ENCODE results near the gene FTO. TPM values are rescaled to one million over a fixed set of nuclear protein-coding genes. Genes with fewer than 3 reads are reported as not detected.

Gene FTO
- total RNA-seq, 2 donors from 2014 or later: 44.0 to 51.5 TPM

DNA sequence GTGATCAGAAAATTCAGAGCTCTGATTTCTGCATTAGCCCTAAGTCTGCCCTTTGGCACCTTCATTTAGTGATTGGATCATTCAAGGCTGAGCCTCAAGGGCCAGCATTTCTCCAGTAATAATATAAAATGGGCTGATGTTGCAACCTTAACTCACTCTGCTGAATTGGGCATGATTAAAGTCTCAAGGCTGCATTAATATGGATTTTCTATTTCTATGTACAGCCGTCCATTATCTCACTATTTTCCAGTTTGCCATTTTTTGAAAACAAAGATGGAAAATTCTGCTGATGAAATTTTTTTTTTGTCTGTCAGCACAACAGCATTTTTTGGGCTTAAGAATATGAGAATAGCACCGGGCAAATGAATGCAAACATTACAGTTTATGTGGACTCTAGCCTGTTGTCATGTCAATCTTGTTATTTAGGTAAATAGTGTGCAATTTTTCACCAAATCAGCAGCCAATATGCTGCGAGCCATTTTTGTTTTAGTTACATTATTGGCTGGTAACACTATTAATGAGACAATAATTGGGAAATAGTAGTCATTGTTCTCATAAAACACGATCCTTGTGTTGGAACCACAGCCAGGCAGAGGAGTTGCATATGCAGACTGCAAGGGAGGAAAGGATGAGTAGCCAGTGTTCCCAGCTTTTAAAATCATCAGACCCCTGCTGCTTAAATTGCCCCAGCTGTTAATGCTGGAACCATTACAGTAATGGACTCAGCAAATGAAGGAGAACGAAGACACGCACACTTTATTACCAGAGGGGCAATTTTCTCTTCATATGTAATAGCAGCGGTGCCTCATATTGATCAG lies 10.5 kb downstream of the FTO start:
- ATAC-seq (replicated peaks in 1 of 2) (no peak), DNase-seq (no peak)
- H3K36me3 Mint-ChIP-seq (ENCODE audit: insufficient read depth in 2 of 2): peaks cover 0 to 1% of the 10 kb centered on the region in 2 donors
- no peaks in the 10 kb centered on the region for H3K27me3 Mint-ChIP-seq (ENCODE audit: low read depth)
- H3K4me1 Mint-ChIP-seq (ENCODE audit: low read depth): peaks cover 14% of the 10 kb centered on the region
- no peak overlapping the region for H3K4me3 Mint-ChIP-seq
- H3K27ac Mint-ChIP-seq: no peak overlapping the region
- no peaks in the 10 kb centered on the region for H3K9me3 Mint-ChIP-seq

DNA sequence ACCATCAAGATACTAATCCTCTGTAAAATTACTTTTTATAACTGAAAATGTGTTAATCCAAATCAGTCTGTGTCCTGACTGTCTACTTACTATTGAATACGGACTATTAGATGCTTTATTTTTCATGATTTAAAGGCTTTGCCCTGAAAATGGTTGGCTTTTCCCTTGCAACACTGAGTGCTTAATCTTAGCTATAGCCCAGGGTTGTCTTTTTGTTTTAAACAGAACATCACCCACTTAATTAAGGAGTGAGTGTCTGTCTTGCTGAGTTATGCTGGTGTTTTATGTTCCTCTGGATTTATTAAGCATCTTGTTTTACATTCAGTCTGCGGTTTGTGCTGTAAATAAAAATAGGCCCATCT lies 11.0 kb downstream of the FTO start:
- no peaks in the 10 kb centered on the region for H3K9me3 Mint-ChIP-seq
- DNase-seq: no peak
- no peaks in the 10 kb centered on the region for H3K27me3 Mint-ChIP-seq (ENCODE audit: low read depth)
- no peak for ATAC-seq (replicated peaks in 1 of 2)
- H3K27ac Mint-ChIP-seq: no peak overlapping the region
- H3K4me3 Mint-ChIP-seq: no peak overlapping the region
- peaks cover 0 to 1% of the 10 kb centered on the region in 2 donors for H3K36me3 Mint-ChIP-seq (ENCODE audit: insufficient read depth in 2 of 2)
- peaks cover 14% of the 10 kb centered on the region for H3K4me1 Mint-ChIP-seq (ENCODE audit: low read depth)

DNA sequence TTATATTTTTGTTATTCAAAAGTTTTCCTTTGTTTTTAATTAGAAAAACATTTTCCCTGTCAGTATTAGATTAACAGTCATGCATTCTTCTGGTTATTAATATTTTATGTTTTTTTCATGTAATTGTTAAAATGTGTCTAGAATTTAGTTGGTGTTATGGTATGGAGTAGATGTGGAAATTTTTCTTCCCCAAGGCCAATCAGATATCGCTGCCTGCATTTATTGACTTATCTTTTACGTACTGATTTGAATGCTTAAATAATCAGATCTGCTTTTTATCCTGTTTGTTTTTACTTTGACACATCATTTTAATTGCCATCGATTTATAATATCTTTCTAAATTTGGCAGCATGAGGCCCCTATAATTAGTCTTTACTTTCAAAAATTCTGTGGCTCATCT lies 13.6 kb downstream of the FTO start:
- no peak overlapping the region for H3K27ac Mint-ChIP-seq

DNA sequence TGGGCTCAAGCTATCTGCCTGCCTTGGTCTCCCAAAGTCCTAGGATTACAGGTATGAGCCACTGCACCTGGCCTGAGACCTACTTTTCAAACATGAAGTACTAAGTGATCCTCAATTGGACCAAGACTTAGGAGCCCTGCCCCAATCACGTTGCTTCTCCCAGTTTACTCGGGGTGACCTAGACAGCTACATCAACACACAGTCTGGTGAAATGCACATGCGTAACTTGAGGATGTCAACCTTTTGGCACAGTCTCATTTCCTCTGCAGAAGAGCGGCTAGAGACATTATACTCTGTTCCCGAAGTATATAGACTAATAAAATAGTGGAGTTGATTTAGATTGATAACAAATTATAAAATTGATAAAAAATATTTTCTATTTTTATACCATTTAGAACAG lies 17.1 kb downstream of the FTO start:
- H3K4me3 Mint-ChIP-seq: no peak overlapping the region
- DNase-seq: no peak
- H3K27me3 Mint-ChIP-seq (ENCODE audit: low read depth): no peaks in the 10 kb centered on the region
- H3K9me3 Mint-ChIP-seq: no peaks in the 10 kb centered on the region
- peaks cover 0 to 4% of the 10 kb centered on the region in 2 donors for H3K36me3 Mint-ChIP-seq (ENCODE audit: insufficient read depth in 2 of 2)
- peaks cover 24% of the 10 kb centered on the region for H3K4me1 Mint-ChIP-seq (ENCODE audit: low read depth)
- H3K27ac Mint-ChIP-seq: no peak overlapping the region
- no peak for ATAC-seq (replicated peaks in 1 of 2)

More for the DNA sequence above, 13.6 kb downstream of the FTO start:
- DNase-seq: no peak
- peaks cover 0 to 4% of the 10 kb centered on the region in 2 donors for H3K36me3 Mint-ChIP-seq (ENCODE audit: insufficient read depth in 2 of 2)
- no peaks in the 10 kb centered on the region for H3K27me3 Mint-ChIP-seq (ENCODE audit: low read depth)
- H3K4me3 Mint-ChIP-seq: no peak overlapping the region
- H3K9me3 Mint-ChIP-seq: no peaks in the 10 kb centered on the region
- no peak for ATAC-seq (replicated peaks in 1 of 2)
- peaks cover 21% of the 10 kb centered on the region for H3K4me1 Mint-ChIP-seq (ENCODE audit: low read depth)

DNA sequence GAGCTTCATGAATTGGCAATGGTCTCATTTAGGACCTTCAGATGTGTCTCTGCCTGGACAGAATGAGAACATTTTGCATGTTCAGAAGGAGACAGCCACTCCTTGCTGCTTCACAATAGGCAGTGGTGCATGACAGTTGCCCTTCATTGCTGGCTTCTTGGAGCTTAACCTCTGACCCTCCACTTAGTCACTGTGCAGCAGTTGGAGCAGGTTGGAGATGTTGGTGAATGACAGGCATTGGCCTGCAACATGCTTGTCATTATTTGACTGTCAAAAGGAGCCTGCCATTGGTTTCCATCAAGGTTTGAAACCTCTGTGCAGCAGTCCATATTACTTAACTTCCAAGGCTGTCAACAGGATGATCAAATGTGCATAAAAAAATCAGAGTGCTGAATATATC lies 22.7 kb downstream of the FTO start:
- Mint-ChIP-seq H3K9me3 (peaks cover 0 to 2% of the 10 kb centered on the region in 2 donors), H3K36me3 (ENCODE audit: insufficient read depth in 2 of 2) (peaks cover 0 to 2% of the 10 kb centered on the region in 2 donors), H3K4me1 (ENCODE audit: low read depth) (peaks cover 25% of the 10 kb centered on the region), H3K4me3 (no peak overlapping the region), H3K27ac (no peak overlapping the region), H3K27me3 (ENCODE audit: low read depth) (no peaks in the 10 kb centered on the region)
- ATAC-seq (replicated peaks in 1 of 2): no peak
- DNase-seq: no peak

- ATAC-seq (replicated peaks in 1 of 2) (no peak), DNase-seq (no peak)
- H3K4me1 Mint-ChIP-seq (ENCODE audit: low read depth): peaks cover 31% of the 10 kb centered on the region
- H3K27ac Mint-ChIP-seq: no peak overlapping the region
- no peak overlapping the region for H3K4me3 Mint-ChIP-seq
- peaks cover 0 to 2% of the 10 kb centered on the region in 2 donors for H3K36me3 Mint-ChIP-seq (ENCODE audit: insufficient read depth in 2 of 2)
- H3K9me3 Mint-ChIP-seq: peaks cover 0 to 2% of the 10 kb centered on the region in 2 donors
- H3K27me3 Mint-ChIP-seq (ENCODE audit: low read depth): no peaks in the 10 kb centered on the region
Observed at GRCh38 chr16:53730693-53731092, 26.7 kb downstream of the FTO start.

DNA sequence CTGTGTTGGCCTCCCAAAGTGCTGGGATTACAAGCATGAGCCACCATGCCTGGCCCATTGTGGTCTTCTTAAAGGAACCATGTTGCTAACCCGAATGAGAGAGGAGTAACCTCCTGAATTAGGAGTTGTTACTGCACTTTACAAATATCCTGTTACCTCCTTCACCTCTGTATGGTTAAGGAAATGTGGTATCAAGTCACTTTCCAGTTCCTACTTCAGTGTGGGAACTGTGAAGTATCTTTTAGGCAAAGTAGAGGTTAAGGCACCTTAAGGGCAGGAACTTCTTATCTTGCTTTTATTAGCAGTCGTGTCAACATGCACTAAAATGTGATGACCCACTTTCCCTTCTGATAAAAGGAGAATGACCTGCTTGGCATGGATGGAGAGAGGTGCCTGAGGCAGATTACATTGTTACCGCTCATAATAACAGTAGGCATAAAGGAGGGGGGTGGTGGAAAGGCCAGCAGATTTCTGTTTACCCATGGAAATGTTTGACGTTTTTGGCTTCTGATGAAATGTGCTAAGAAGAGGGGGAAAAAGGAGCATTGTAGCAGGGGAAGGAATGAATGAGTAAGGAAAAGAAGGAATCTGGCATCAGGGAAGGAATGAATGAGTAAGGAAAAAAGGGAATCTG lies 28.5 kb downstream of the FTO start:
- H3K27ac Mint-ChIP-seq: no peak overlapping the region
- no peaks in the 10 kb centered on the region for H3K27me3 Mint-ChIP-seq (ENCODE audit: low read depth)
- peaks cover 0 to 2% of the 10 kb centered on the region in 2 donors for H3K9me3 Mint-ChIP-seq
- DNase-seq (no peak), ATAC-seq (replicated peaks in 1 of 2) (no peak)
- H3K4me1 Mint-ChIP-seq (ENCODE audit: low read depth): peaks cover 38% of the 10 kb centered on the region
- H3K36me3 Mint-ChIP-seq (ENCODE audit: insufficient read depth in 2 of 2): peaks cover 0 to 2% of the 10 kb centered on the region in 2 donors
- H3K4me3 Mint-ChIP-seq: no peak overlapping the region

DNA sequence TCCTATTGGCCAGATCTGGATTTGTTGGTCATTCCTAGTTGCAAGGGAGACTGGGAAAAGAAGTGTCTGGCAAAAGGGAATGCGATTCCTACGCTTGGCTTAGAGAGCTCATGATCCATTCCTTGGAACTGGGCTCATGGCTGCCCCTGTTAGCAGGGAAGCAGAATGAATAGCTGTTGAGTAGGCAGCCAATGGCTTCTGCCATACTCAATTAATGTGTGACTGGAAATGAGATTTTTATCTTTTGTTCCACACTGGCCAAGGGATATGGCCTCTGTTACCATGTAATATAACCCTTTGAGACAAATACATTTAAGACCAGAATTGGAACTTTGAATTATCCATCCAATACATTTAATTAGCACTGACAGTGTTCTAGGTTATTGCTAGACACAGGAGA lies 31.0 kb downstream of the FTO start:
- no peak overlapping the region for H3K27ac Mint-ChIP-seq
- H3K4me3 Mint-ChIP-seq: no peak overlapping the region
- no peaks in the 10 kb centered on the region for H3K36me3 Mint-ChIP-seq (ENCODE audit: insufficient read depth in 2 of 2)
- peaks cover 42% of the 10 kb centered on the region for H3K4me1 Mint-ChIP-seq (ENCODE audit: low read depth)
- no peaks in the 10 kb centered on the region for H3K27me3 Mint-ChIP-seq (ENCODE audit: low read depth)
- DNase-seq (no peak), ATAC-seq (replicated peaks in 1 of 2) (no peak)
- H3K9me3 Mint-ChIP-seq: no peaks in the 10 kb centered on the region

GRCh38 chr16:53736297-53736696 lies 32.3 kb downstream of the FTO start:
- no peak overlapping the region for H3K27ac Mint-ChIP-seq
- no peak for DNase-seq
- no peaks in the 10 kb centered on the region for H3K36me3 Mint-ChIP-seq (ENCODE audit: insufficient read depth in 2 of 2)
- peaks cover 45% of the 10 kb centered on the region for H3K4me1 Mint-ChIP-seq (ENCODE audit: low read depth)
- no peaks in the 10 kb centered on the region for H3K27me3 Mint-ChIP-seq (ENCODE audit: low read depth)
- ATAC-seq (replicated peaks in 1 of 2): no peak
- H3K4me3 Mint-ChIP-seq: no peak overlapping the region
- no peaks in the 10 kb centered on the region for H3K9me3 Mint-ChIP-seq

GRCh38 chr16:53737552-53737951 lies 33.6 kb downstream of the FTO start:
- Mint-ChIP-seq H3K36me3 (ENCODE audit: insufficient read depth in 2 of 2) (no peaks in the 10 kb centered on the region), H3K4me1 (ENCODE audit: low read depth) (peaks cover 40% of the 10 kb centered on the region), H3K27me3 (ENCODE audit: low read depth) (no peaks in the 10 kb centered on the region), H3K4me3 (no peak overlapping the region), H3K9me3 (no peaks in the 10 kb centered on the region), H3K27ac (no peak overlapping the region)
- ATAC-seq (replicated peaks in 1 of 2) (no peak), DNase-seq (no peak)

DNA sequence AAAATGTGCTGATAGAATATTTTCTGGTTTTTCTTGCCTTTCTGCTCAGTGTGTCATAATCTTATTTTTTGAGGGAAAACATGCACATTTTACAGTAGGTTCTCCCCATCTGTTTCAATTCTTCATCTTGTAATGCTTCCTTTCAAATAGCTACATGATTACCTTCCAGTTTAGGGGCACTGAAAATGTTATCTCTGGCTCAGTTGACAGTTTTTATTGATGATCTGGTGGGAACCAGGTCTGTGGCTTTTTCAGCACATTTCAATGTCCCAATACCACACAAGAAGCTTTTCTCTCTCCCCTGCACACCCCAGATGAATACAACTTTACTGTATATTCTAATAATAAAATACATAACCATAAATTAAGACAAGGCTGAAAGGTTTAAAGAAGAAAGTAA lies 36.5 kb downstream of the FTO start:
- Mint-ChIP-seq H3K36me3 (ENCODE audit: insufficient read depth in 2 of 2) (no peaks in the 10 kb centered on the region), H3K27me3 (ENCODE audit: low read depth) (no peaks in the 10 kb centered on the region), H3K4me3 (no peak overlapping the region), H3K4me1 (ENCODE audit: low read depth) (peaks cover 47% of the 10 kb centered on the region), H3K27ac (no peak overlapping the region), H3K9me3 (no peaks in the 10 kb centered on the region)
- DNase-seq: no peak
- no peak for ATAC-seq (replicated peaks in 1 of 2)

- Mint-ChIP-seq H3K4me1 (ENCODE audit: low read depth) (peaks cover 48% of the 10 kb centered on the region), H3K4me3 (no peak overlapping the region), H3K27me3 (ENCODE audit: low read depth) (no peaks in the 10 kb centered on the region), H3K36me3 (ENCODE audit: insufficient read depth in 2 of 2) (no peaks in the 10 kb centered on the region), H3K27ac (no peak overlapping the region), H3K9me3 (no peaks in the 10 kb centered on the region)
- no peak for DNase-seq
- ATAC-seq (replicated peaks in 1 of 2): no peak
Observed at GRCh38 chr16:53740933-53741531, 37.1 kb downstream of the FTO start.

DNA sequence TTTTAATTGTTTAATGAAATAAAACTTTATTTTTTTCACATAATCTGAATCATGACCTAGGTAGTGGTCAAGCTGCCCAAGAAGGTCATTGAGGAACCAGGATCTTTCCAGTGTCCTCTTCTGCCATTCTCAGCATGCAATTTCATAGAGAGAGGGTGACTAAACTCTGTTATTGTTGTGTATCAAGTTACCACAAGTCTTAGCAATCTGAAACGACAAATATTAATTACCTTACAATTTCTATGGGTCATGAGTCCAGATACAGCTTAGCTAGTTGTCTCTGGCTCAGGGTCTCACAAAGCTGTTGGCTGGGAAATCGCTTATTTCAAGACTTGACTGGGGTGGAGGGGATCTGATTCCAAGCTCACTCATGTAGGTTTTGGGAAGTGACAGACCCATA lies 37.6 kb downstream of the FTO start:
- H3K27ac Mint-ChIP-seq: no peak overlapping the region
- DNase-seq (no peak), ATAC-seq (replicated peaks in 1 of 2) (no peak)
- H3K4me3 Mint-ChIP-seq: no peak overlapping the region
- no peaks in the 10 kb centered on the region for H3K27me3 Mint-ChIP-seq (ENCODE audit: low read depth)
- no peaks in the 10 kb centered on the region for H3K9me3 Mint-ChIP-seq
- no peaks in the 10 kb centered on the region for H3K36me3 Mint-ChIP-seq (ENCODE audit: insufficient read depth in 2 of 2)
- H3K4me1 Mint-ChIP-seq (ENCODE audit: low read depth): peaks cover 44% of the 10 kb centered on the region
